Vagina (tissue), 2 donors: ENCODE measurements around the gene TP73. TPM values are rescaled to one million over a fixed set of nuclear protein-coding genes. Genes with fewer than 3 reads are reported as not detected.

Experiments used
- DNase-seq, 2 donors: peaks; one replicate each; pipeline ENCODE4 v3.0.0-alpha.2; 2017; ENCODE audit errors: extremely low spot score in 2 of 2
- H3K27ac ChIP-seq: fragments of 200-600 bp; sonication (generic); one replicate; pipeline ENCODE4 v1.5.1; 2019
- H3K27me3 ChIP-seq: fragments of 200-600 bp; sonication (generic); one replicate; pipeline ENCODE4 v1.5.1; 2019
- H3K36me3 ChIP-seq, 2 donors: fragments of 200-600 bp; sonication (generic); one replicate each; pipeline ENCODE4 v1.5.1; 2017 to 2019
- H3K4me1 ChIP-seq: fragments of 200-600 bp; sonication (generic); one replicate; pipeline ENCODE4 v1.5.1; 2019
- H3K4me3 ChIP-seq, 2 donors: fragments of 200-600 bp; sonication (generic); 1 replicate in 1 of 2; 2 replicates in 1 of 2; pipeline ENCODE4 v1.5.1; 2016 to 2019
- H3K9me3 ChIP-seq: fragments of 200-600 bp; sonication (generic); one replicate; pipeline ENCODE4 v1.5.1; 2019
- POLR2A ChIP-seq, 2 donors: fragments of 450-650 bp; IDR thresholded peaks; one replicate each; pipeline ENCODE4 v1.6.1; 2017; ENCODE audit warnings: antibody characterized with exemption in 2 of 2, mild to moderate bottlenecking in 2 of 2, moderate library complexity in 2 of 2
- POLR2AphosphoS5 ChIP-seq, 2 donors: sonication (generic); formaldehyde crosslinking; IDR thresholded peaks; one replicate each; pipeline ENCODE4 v1.9.0; 2017; ENCODE audit warnings: antibody characterized with exemption in 2 of 2, mild to moderate bottlenecking in 2 of 2, low read depth in 1 of 2; ENCODE audit not compliant: insufficient read depth in 1 of 2
- intact Hi-C: fragments of 100-400 bp; cut with DNase I; formaldehyde crosslinking; loops from one replicate; pipeline ENCODE4 v1.15.1; 2023
- total RNA-seq: library from RNA; depleted of rRNA; stranded (reverse); fragments of >200 nt; gene quantifications from one replicate; pipeline ENCODE4 v1.2.3, GENCODE V29; 2016
- TF ChIP-seq, protein P1 (sequence below), 3 experiments: fragments of 450-650 bp in 2 of 3; fragments of 200-600 bp in 1 of 3; sonication (generic) in 1 of 3; IDR thresholded peaks; one replicate each; pipeline ENCODE4 v1.5.1; 2017 to 2019; ENCODE audit warnings: antibody characterized with exemption in 3 of 3, mild to moderate bottlenecking in 2 of 3, moderate library complexity in 2 of 3

The TP73 gene
- total RNA-seq, 1 donor from 2014 or later, result 8.1 TPM

DNA sequence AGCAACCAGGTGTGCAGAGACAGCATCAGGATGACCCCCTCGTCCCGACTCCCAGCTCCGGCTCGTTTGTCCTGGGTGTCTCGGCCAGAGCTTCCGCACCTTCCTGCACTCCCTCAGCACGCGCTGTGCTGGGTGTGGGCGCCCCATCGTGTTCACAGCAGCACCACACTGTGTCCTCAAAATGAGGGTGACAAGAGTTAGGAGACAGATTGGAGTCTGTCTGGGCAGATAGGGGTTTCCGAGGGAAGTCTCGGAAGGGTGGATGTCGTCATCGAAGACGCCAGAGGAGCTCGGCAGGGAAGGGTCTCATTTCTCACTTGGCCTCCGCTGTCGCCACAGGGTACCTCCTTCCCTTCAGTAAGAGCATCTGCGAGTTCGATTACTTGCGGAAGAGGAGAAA is 104.1 kb downstream of the TP73 start:
- H3K27ac ChIP-seq, result no peak overlapping the region
- H3K4me3 ChIP-seq, result no peak overlapping the region
- intact Hi-C loops, result no loop called here
- H3K27me3 ChIP-seq, result no peaks in the 10 kb centered on the region
- no peaks in the 10 kb centered on the region for H3K9me3 ChIP-seq
- TF ChIP-seq POLR2AphosphoS5 (IDR thresholded peaks at IDR 0.05; ENCODE audit: insufficient read depth in 1 of 2, low read depth in 1 of 2), result no peak
- TF ChIP-seq, protein P1, sequence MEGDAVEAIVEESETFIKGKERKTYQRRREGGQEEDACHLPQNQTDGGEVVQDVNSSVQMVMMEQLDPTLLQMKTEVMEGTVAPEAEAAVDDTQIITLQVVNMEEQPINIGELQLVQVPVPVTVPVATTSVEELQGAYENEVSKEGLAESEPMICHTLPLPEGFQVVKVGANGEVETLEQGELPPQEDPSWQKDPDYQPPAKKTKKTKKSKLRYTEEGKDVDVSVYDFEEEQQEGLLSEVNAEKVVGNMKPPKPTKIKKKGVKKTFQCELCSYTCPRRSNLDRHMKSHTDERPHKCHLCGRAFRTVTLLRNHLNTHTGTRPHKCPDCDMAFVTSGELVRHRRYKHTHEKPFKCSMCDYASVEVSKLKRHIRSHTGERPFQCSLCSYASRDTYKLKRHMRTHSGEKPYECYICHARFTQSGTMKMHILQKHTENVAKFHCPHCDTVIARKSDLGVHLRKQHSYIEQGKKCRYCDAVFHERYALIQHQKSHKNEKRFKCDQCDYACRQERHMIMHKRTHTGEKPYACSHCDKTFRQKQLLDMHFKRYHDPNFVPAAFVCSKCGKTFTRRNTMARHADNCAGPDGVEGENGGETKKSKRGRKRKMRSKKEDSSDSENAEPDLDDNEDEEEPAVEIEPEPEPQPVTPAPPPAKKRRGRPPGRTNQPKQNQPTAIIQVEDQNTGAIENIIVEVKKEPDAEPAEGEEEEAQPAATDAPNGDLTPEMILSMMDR (IDR thresholded peaks at IDR 0.05), result no peak
- no peak for TF ChIP-seq POLR2A (IDR thresholded peaks at IDR 0.05)
- DNase-seq, result no peak
- no peaks in the 10 kb centered on the region for H3K36me3 ChIP-seq
- H3K4me1 ChIP-seq, result no peaks in the 10 kb centered on the region

- TF ChIP-seq POLR2AphosphoS5 (IDR thresholded peaks at IDR 0.05; ENCODE audit: insufficient read depth in 1 of 2, low read depth in 1 of 2), result no peak
- TF ChIP-seq POLR2A (IDR thresholded peaks at IDR 0.05), result no peak
- TF ChIP-seq, protein P1 (IDR thresholded peaks at IDR 0.05), result no peak
- Histone ChIP-seq H3K36me3 (no peaks in the 10 kb centered on the region), H3K4me3 (no peak overlapping the region), H3K27me3 (no peaks in the 10 kb centered on the region), H3K9me3 (no peaks in the 10 kb centered on the region), H3K4me1 (no peaks in the 10 kb centered on the region), H3K27ac (no peak overlapping the region)
- no peak for DNase-seq
- intact Hi-C loops, result no loop called here
These were observed 106.8 kb downstream of the TP73 start for GRCh38 chr1:3759164-3759563.

DNA sequence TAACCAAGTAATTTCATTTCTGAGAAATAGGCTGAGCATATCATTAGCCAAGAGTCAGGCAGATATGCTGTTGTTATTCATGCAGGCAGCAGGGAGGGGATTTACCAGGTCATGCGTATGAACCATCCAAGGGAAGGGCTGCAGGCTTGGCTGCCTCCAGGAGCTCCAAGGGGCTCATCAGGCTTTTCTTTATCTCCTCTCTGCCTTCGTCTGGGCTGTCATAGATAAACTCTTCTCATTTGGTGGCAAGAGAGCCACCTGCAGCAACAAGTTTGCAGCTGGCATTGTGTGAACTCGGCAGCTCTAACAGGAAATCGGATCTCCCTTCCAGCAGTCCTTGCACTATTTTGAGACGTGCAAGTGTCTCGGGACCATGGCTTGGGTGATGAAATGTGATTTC is 107.5 kb downstream of the TP73 start:
- no peaks in the 10 kb centered on the region for H3K4me1 ChIP-seq
- intact Hi-C loops, result no loop called here
- no peaks in the 10 kb centered on the region for H3K36me3 ChIP-seq
- H3K9me3 ChIP-seq, result no peaks in the 10 kb centered on the region
- no peak overlapping the region for H3K4me3 ChIP-seq
- no peaks in the 10 kb centered on the region for H3K27me3 ChIP-seq
- TF ChIP-seq POLR2AphosphoS5 (IDR thresholded peaks at IDR 0.05; ENCODE audit: insufficient read depth in 1 of 2, low read depth in 1 of 2), result no peak
- TF ChIP-seq, protein P1 (IDR thresholded peaks at IDR 0.05), result no peak
- no peak for DNase-seq
- no peak overlapping the region for H3K27ac ChIP-seq

- no peaks in the 10 kb centered on the region for H3K9me3 ChIP-seq
- H3K27ac ChIP-seq, result no peak overlapping the region
- no peak overlapping the region for H3K4me3 ChIP-seq
- no peaks in the 10 kb centered on the region for H3K36me3 ChIP-seq
- no peaks in the 10 kb centered on the region for H3K27me3 ChIP-seq
- intact Hi-C loops, result no loop called here
- no peaks in the 10 kb centered on the region for H3K4me1 ChIP-seq
- DNase-seq, result no peak
- TF ChIP-seq, protein P1 (IDR thresholded peaks at IDR 0.05), result no peak
- TF ChIP-seq POLR2AphosphoS5 (IDR thresholded peaks at IDR 0.05; ENCODE audit: insufficient read depth in 1 of 2, low read depth in 1 of 2) (no peak), POLR2A (IDR thresholded peaks at IDR 0.05) (no peak)
These were observed 109.1 kb downstream of the TP73 start for GRCh38 chr1:3761296-3762010.

DNA sequence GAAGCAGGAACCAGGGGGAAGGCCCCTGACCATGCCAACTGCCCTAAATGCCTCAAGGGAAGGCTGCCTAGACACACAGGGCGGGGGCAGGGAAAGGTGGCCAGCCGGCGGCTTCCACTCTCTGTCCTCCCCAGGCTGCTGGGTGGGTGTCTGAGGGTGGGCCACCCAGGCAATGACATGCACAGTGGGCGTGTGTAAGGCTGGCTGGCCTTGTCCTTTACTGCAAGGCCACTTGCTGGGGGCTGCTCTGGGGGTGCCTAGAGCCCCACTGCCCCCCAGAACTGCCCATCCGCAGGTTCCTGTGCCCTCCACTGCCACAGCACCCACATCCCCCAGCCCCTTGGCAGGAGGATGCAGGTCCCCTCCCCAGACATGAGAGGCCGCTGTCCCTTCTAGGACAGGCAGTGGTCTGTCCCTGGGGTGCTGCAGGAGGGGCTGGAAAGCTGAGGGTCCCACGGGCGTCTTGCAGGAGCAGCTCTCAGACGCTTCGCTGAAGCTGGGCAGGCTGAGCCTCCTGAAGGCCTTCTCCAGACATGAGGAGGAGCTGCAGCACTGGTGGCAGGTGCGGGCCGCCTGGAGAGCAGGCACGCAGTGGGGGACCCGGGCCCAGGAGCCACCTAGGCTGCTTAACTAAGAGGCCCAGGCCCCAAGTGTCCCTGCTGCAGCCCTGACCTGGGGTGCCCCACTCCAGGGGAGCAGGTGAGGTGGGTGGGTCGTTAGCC is 110.0 kb downstream of the TP73 start:
- no peak for DNase-seq
- intact Hi-C loops, result no loop called here
- H3K4me3 ChIP-seq, result no peak overlapping the region
- TF ChIP-seq, protein P1 (IDR thresholded peaks at IDR 0.05), result no peak
- TF ChIP-seq POLR2A (IDR thresholded peaks at IDR 0.05) (no peak), POLR2AphosphoS5 (IDR thresholded peaks at IDR 0.05; ENCODE audit: insufficient read depth in 1 of 2, low read depth in 1 of 2) (no peak)
- H3K9me3 ChIP-seq, result no peaks in the 10 kb centered on the region
- H3K4me1 ChIP-seq, result no peaks in the 10 kb centered on the region
- no peaks in the 10 kb centered on the region for H3K27me3 ChIP-seq
- H3K36me3 ChIP-seq, result no peaks in the 10 kb centered on the region
- no peak overlapping the region for H3K27ac ChIP-seq
